ENCODE data around the gene SCN8A. TPM values are rescaled to one million over a fixed set of nuclear protein-coding genes. Genes with fewer than 3 reads are reported as not detected.

SCN8A gene
- total and polyA plus RNA-seq, 12 donors, result 0.01 to 1.6 (median 0.35) TPM; not detected in 1

- H3K36me3 ChIP-seq, result no peaks in the 10 kb centered on the region
- no peak overlapping the region for H3K4me3 ChIP-seq
- ATAC-seq (no peak), DNase-seq (no peak)
- intact Hi-C loops (cut with DNase I), result no loop called here
- WGBS, 2 donors, result 86 to 89% methylated on average over 1 of the region's 1 CpG
- no peak overlapping the region for H3K27ac ChIP-seq
- no peaks in the 10 kb centered on the region for H3K9me3 ChIP-seq
- no peaks in the 10 kb centered on the region for H3K27me3 ChIP-seq
- no peaks in the 10 kb centered on the region for H3K4me1 ChIP-seq
- TF ChIP-seq CTCF (IDR thresholded peaks at IDR 0.05), result no peak
Observed at GRCh38 chr12:51702587-51702986, 111.6 kb downstream of the SCN8A start.

GRCh38 chr12:51705450-51705849, 114.4 kb downstream of the SCN8A start:
- H3K9me3 ChIP-seq, result no peaks in the 10 kb centered on the region
- intact Hi-C loops (cut with DNase I), result no loop called here
- ATAC-seq, result no peak
- no peak for TF ChIP-seq CTCF (IDR thresholded peaks at IDR 0.05)
- no peaks in the 10 kb centered on the region for H3K4me1 ChIP-seq
- H3K27ac ChIP-seq, result no peak overlapping the region
- no peaks in the 10 kb centered on the region for H3K27me3 ChIP-seq
- H3K4me3 ChIP-seq, result no peak overlapping the region
- H3K36me3 ChIP-seq, result no peaks in the 10 kb centered on the region
- WGBS, 2 donors, result 96 to 98% methylated on average over 1 of the region's 1 CpG
- no peak for DNase-seq

- WGBS, 2 donors, result 76% methylated on average over 3 of the region's 3 CpGs
- H3K9me3 ChIP-seq, result no peaks in the 10 kb centered on the region
- H3K4me1 ChIP-seq, result no peaks in the 10 kb centered on the region
- peaks cover 0 to 3% (median 0%) of the 10 kb centered on the region in 7 donors for H3K27me3 ChIP-seq
- H3K36me3 ChIP-seq, result no peaks in the 10 kb centered on the region
- intact Hi-C loops (cut with DNase I), result no loop called here
- no peak overlapping the region for H3K4me3 ChIP-seq
- no peak for TF ChIP-seq CTCF (IDR thresholded peaks at IDR 0.05)
- no peak for ATAC-seq
- DNase-seq, result no peak
- no peak overlapping the region for H3K27ac ChIP-seq
Observed at GRCh38 chr12:51706206-51706605, 115.2 kb downstream of the SCN8A start.

- Histone ChIP-seq H3K4me1 (no peaks in the 10 kb centered on the region), H3K27me3 (peaks cover 0 to 13% (median 3%) of the 10 kb centered on the region in 7 donors), H3K9me3 (no peaks in the 10 kb centered on the region), H3K4me3 (no peak overlapping the region), H3K27ac (no peak overlapping the region), H3K36me3 (no peaks in the 10 kb centered on the region)
- 84% methylated on average over 2 of the region's 2 CpGs for WGBS, 2 donors
- intact Hi-C loops (cut with DNase I), result no loop called here
- DNase-seq (no peak), ATAC-seq (no peak)
- TF ChIP-seq CTCF (IDR thresholded peaks at IDR 0.05), result no peak
Observed at GRCh38 chr12:51714666-51715065, 123.6 kb downstream of the SCN8A start.

Measured in heart right ventricle (tissue), 16 donors.